PC-9 (cell line): ENCODE data around the gene CBX1. TPM values are rescaled to one million over a fixed set of nuclear protein-coding genes. Genes with fewer than 3 reads are reported as not detected.

ENCODE experiments used
- BruUV-seq: library from RNA; stranded (reverse); fragments of 400-500 nt; replicated peaks from 2 replicates; lab custom pipeline; 2021; lab: Mats Ljungman, UMichigan
- CTCF ChIA-PET: fragments of 300-600 bp; sonication (Branson Sonifier 250); formaldehyde crosslinking; loops from one replicate; lab custom pipeline; 2022; ENCODE audit warnings: antibody characterized with exemption; lab: Charles Lee
- POLR2A ChIA-PET: fragments of 300-600 bp; sonication (Branson Sonifier 250); formaldehyde crosslinking; loops from one replicate; lab custom pipeline; 2022; ENCODE audit warnings: antibody characterized with exemption; ENCODE audit not compliant: unreplicated experiment; lab: Charles Lee
- DNase-seq, 2 experiments: peaks; one replicate each; pipeline versions ENCODE4 v3.0.0 to v3.0.0-alpha.2; 2015 to 2022; ENCODE audit warnings: mixed read lengths in 1 of 2
- H2AFZ ChIP-seq: fragments of 200-600 bp; sonication (generic); 2 replicates; pipeline ENCODE4 v1.8.1; 2017; ENCODE audit warnings: antibody characterized with exemption
- H3F3A ChIP-seq: fragments of 200-600 bp; sonication (generic); 2 replicates; pipeline ENCODE4 v1.8.1; 2017; ENCODE audit warnings: antibody characterized with exemption, mild to moderate bottlenecking, low read depth; ENCODE audit not compliant: insufficient read depth
- H3K27ac ChIP-seq: fragments of 200-600 bp; sonication (generic); 2 replicates; pipeline ENCODE4 v1.6.1; 2016; ENCODE audit warnings: mixed run types
- H3K27me3 ChIP-seq: fragments of 200-600 bp; sonication (generic); 2 replicates; pipeline ENCODE4 v1.6.1; 2016; ENCODE audit warnings: low read depth, mixed run types; ENCODE audit not compliant: insufficient read depth
- H3K36me3 ChIP-seq: fragments of 200-600 bp; sonication (generic); 2 replicates; pipeline ENCODE4 v1.6.1; 2016; ENCODE audit warnings: low read depth, mixed run types
- H3K4me1 ChIP-seq: fragments of 200-600 bp; sonication (generic); replicated peaks from 2 replicates; pipeline ENCODE4 v1.6.1; 2016; ENCODE audit warnings: mixed run types; ENCODE audit not compliant: insufficient read depth
- H3K4me2 ChIP-seq: fragments of 200-600 bp; sonication (generic); 2 replicates; pipeline ENCODE4 v1.6.1; 2017; ENCODE audit warnings: mixed run types
- H3K4me3 ChIP-seq: fragments of 200-600 bp; sonication (generic); 2 replicates; pipeline ENCODE4 v1.6.1; 2016; ENCODE audit warnings: mixed run types
- H3K79me2 ChIP-seq: fragments of 200-600 bp; sonication (generic); 2 replicates; pipeline ENCODE4 v1.6.1; 2017; ENCODE audit warnings: low read depth, mixed run types
- H3K9me2 ChIP-seq: fragments of 200-600 bp; sonication (generic); 2 replicates; pipeline ENCODE4 v1.8.1; 2017; ENCODE audit warnings: mild to moderate bottlenecking; ENCODE audit not compliant: insufficient read depth
- H3K9me3 ChIP-seq: fragments of 200-600 bp; sonication (generic); 2 replicates; pipeline ENCODE4 v1.8.1; 2016; ENCODE audit warnings: low read depth; ENCODE audit not compliant: insufficient read depth
- H4K20me1 ChIP-seq: fragments of 200-600 bp; sonication (generic); 2 replicates; pipeline ENCODE4 v1.8.1; 2017; ENCODE audit not compliant: insufficient read depth
- EZH2 ChIP-seq: fragments of 200-600 bp; sonication (generic); IDR thresholded peaks from 2 replicates; pipeline ENCODE4 v1.8.0; 2017; ENCODE audit warnings: antibody characterized with exemption, low read depth
- intact Hi-C: fragments of 100-400 bp; cut with micrococcal nuclease; formaldehyde crosslinking; loops from one replicate; pipeline ENCODE4 v1.10.0; 2022; ENCODE audit not compliant: unreplicated experiment
- total RNA-seq: library from RNA; stranded (reverse); gene quantifications from 2 replicates; pipeline ENCODE4 v1.2.3, GENCODE V29; 2021
- TF ChIP-seq, protein P1 (sequence below): fragments of 200-600 bp; sonication (generic); conservative IDR thresholded peaks from 2 replicates; pipeline ENCODE4 v1.6.1; 2017; ENCODE audit warnings: mixed run types, antibody characterized with exemption, mild to moderate bottlenecking, moderate library complexity

The CBX1 gene
- total RNA-seq, 1 experiment from 2014 or later: 93.9 TPM

DNA sequence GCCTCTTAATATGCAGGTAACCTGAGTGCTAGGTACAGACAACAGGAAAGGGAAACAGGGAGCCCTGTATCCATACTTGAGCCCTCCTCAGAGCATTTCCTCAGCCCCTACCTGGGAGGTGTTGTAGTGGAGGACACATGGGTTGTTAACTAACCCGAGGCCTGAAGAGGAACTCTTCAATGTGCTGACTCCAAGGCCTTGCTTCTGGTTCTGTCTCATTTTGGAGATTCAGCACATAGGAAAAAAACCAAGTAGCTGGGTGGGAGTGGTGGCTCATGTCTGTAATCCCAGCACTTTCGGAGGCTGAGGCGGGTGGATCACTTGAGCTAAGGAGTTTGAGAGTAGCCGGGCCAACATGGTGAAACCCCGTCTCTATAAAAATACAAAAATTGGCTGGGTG, 31.1 kb upstream of the CBX1 start:
- no peaks in the 10 kb centered on the region; the same call in 1 of the 2 replicates for H3F3A ChIP-seq
- H3K27me3 ChIP-seq: no peaks in the 10 kb centered on the region
- H4K20me1 ChIP-seq: no peaks in the 10 kb centered on the region
- no peak overlapping the region for H3K4me3 ChIP-seq
- H3K27ac ChIP-seq: no peak overlapping the region
- no peaks in the 10 kb centered on the region for H3K36me3 ChIP-seq
- no peak overlapping the region for H3K4me2 ChIP-seq
- BruUV-seq: no TSS peak
- H3K4me1 ChIP-seq: peaks cover 7% of the 10 kb centered on the region
- H2AFZ ChIP-seq: no peak overlapping the region
- H3K79me2 ChIP-seq: no peaks in the 10 kb centered on the region
- POLR2A ChIA-PET: no interaction called here
- H3K9me2 ChIP-seq: no peaks in the 10 kb centered on the region
- intact Hi-C loops: no loop called here
- DNase-seq: no peak
- TF ChIP-seq EZH2: no peak
- TF ChIP-seq, protein P1, sequence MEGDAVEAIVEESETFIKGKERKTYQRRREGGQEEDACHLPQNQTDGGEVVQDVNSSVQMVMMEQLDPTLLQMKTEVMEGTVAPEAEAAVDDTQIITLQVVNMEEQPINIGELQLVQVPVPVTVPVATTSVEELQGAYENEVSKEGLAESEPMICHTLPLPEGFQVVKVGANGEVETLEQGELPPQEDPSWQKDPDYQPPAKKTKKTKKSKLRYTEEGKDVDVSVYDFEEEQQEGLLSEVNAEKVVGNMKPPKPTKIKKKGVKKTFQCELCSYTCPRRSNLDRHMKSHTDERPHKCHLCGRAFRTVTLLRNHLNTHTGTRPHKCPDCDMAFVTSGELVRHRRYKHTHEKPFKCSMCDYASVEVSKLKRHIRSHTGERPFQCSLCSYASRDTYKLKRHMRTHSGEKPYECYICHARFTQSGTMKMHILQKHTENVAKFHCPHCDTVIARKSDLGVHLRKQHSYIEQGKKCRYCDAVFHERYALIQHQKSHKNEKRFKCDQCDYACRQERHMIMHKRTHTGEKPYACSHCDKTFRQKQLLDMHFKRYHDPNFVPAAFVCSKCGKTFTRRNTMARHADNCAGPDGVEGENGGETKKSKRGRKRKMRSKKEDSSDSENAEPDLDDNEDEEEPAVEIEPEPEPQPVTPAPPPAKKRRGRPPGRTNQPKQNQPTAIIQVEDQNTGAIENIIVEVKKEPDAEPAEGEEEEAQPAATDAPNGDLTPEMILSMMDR: no peak
- CTCF ChIA-PET: interaction anchor here (0.6 kb wide), 1 partner anchor 57 kb away, joined by 3 read pairs; no protein-coding TSS in a partner anchor
- no peaks in the 10 kb centered on the region for H3K9me3 ChIP-seq

DNA sequence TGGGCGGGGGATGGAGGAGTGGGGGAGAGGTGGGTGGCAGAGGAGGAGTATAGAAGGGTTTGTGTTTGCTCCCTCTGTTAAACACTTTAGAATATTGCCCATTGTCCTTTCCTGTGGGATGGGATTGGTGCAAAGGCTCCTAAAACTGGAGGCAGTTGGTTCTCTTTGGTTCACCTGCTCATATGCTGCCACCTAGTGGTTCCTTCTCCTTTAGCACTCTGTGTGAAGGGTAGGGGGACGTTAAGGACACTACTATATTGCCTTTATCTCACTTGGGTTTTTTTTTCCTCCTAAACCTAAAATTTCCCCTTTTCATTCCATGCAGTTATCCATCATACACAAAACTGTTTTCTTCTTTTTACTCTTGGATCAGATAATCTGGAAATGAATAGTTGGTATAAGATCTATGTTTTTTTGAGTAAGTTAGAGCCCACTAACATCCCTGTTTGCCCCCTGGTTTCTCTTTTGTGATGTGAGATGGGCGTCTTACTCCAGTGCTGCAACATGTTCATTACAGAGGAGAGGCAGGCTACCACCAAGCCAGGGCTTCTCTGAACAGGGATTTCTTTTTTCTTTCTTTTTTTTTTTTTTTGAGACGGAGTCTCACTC, 30.0 kb upstream of the CBX1 start:
- no peaks in the 10 kb centered on the region for H3K36me3 ChIP-seq
- H3K9me3 ChIP-seq: no peaks in the 10 kb centered on the region
- ChIA-PET POLR2A (interaction anchor here (0.5 kb wide), 1 partner anchor 1377 kb away, joined by 5 read pairs; no protein-coding TSS in a partner anchor), CTCF (interaction anchor here (0.6 to 1.0 kb wide), 4 partner anchors 45 to 580 kb away, joined by 3 to 7 read pairs (median 4); no protein-coding TSS in a partner anchor)
- H3K9me2 ChIP-seq: no peaks in the 10 kb centered on the region
- no peaks in the 10 kb centered on the region; the same call in 1 of the 2 replicates for H3F3A ChIP-seq
- no peaks in the 10 kb centered on the region for H3K27me3 ChIP-seq
- H2AFZ ChIP-seq: no peak overlapping the region
- no peak overlapping the region for H3K4me2 ChIP-seq
- H3K27ac ChIP-seq: no peak overlapping the region
- peaks cover 15% of the 10 kb centered on the region for H3K4me1 ChIP-seq
- DNase-seq: peak; percentile 47 to 64
- BruUV-seq: no TSS peak
- H3K79me2 ChIP-seq: no peaks in the 10 kb centered on the region
- intact Hi-C loops: loop anchor here (1.0 to 2.0 kb wide), 2 partner anchors 57 to 106 kb away; no protein-coding TSS in a partner anchor
- H3K4me3 ChIP-seq: no peak overlapping the region
- TF ChIP-seq, protein P1: peak; percentile 94
- TF ChIP-seq EZH2: no peak
- H4K20me1 ChIP-seq: no peaks in the 10 kb centered on the region

GRCh38 chr17:48129981-48130380, 28.7 kb upstream of the CBX1 start:
- Histone ChIP-seq H3K79me2 (no peaks in the 10 kb centered on the region), H3K36me3 (no peaks in the 10 kb centered on the region), H3K4me1 (peaks cover 15% of the 10 kb centered on the region), H3K9me3 (no peaks in the 10 kb centered on the region), H3F3A (no peaks in the 10 kb centered on the region; the same call in 1 of the 2 replicates), H3K27me3 (no peaks in the 10 kb centered on the region), H3K27ac (no peak overlapping the region), H3K4me3 (no peak overlapping the region), H3K4me2 (no peak overlapping the region), H3K9me2 (no peaks in the 10 kb centered on the region), H4K20me1 (no peaks in the 10 kb centered on the region), H2AFZ (no peak overlapping the region)
- intact Hi-C loops: loop anchor here (2.0 kb wide), 1 partner anchor 55 kb away; no protein-coding TSS in a partner anchor
- ChIA-PET CTCF (interaction anchor here (1.0 kb wide), 1 partner anchor 105 kb away, joined by 3 read pairs; no protein-coding TSS in a partner anchor), POLR2A (no interaction called here)
- DNase-seq: no peak
- no TSS peak for BruUV-seq
- TF ChIP-seq, protein P1: no peak
- no peak for TF ChIP-seq EZH2
